Measurements from ENCODE around the gene GPR15LG. TPM values are rescaled to one million over a fixed set of nuclear protein-coding genes. Genes with fewer than 3 reads are reported as not detected.

Gene GPR15LG
- total RNA-seq, 1 donor from 2014 or later = not detected

DNA sequence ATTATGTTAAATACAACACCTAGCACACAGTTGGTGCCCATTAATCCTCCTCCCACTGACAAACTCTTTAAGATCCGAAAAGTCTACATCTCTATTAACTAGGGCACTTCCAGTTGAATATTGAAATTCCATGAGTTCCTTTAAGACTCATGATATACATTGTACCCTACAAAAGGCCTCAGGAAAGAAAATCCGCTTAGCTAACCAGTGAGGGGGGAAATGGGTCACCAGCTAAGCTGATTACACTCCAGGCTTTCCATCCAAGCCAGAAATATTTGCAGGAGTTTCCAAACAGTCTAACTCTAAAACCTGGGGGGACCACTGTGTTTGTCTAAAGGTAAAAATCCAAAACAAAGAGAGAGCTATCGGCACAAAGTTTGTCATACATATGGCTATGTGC, 53.0 kb downstream of the GPR15LG start:
- H3K4me1 ChIP-seq (ENCODE audit: control insufficient read depth in 3 of 3, insufficient read depth in 3 of 3, low read length in 3 of 3) = no peaks in the 10 kb centered on the region
- no peak overlapping the region for H3K27ac ChIP-seq (ENCODE audit: low read depth, low read length)
- H3K9me3 ChIP-seq (ENCODE audit: control insufficient read depth in 3 of 3, low read length in 3 of 3) = no peaks in the 10 kb centered on the region
- H3K4me3 ChIP-seq (ENCODE audit: low read length in 3 of 3) = no peak overlapping the region
- H3K36me3 ChIP-seq (ENCODE audit: control insufficient read depth in 3 of 3, insufficient read depth in 3 of 3, low read length in 3 of 3) = no peaks in the 10 kb centered on the region
- H3K9ac ChIP-seq (ENCODE audit: low read depth in 1 of 3, low read length in 3 of 3) = no peak overlapping the region
- peaks cover 0 to 8% (median 8%) of the 10 kb centered on the region in 3 donors for H3K27me3 ChIP-seq (ENCODE audit: control insufficient read depth in 3 of 3, insufficient read depth in 3 of 3, low read length in 3 of 3)

GRCh38 chr10:84227810-84228209, 54.2 kb downstream of the GPR15LG start:
- Histone ChIP-seq H3K4me1 (ENCODE audit: control insufficient read depth in 3 of 3, insufficient read depth in 3 of 3, low read length in 3 of 3) (no peaks in the 10 kb centered on the region), H3K27me3 (ENCODE audit: control insufficient read depth in 3 of 3, insufficient read depth in 3 of 3, low read length in 3 of 3) (peaks cover 0 to 16% (median 14%) of the 10 kb centered on the region in 3 donors), H3K36me3 (ENCODE audit: control insufficient read depth in 3 of 3, insufficient read depth in 3 of 3, low read length in 3 of 3) (no peaks in the 10 kb centered on the region), H3K9me3 (ENCODE audit: control insufficient read depth in 3 of 3, low read length in 3 of 3) (no peaks in the 10 kb centered on the region), H3K27ac (ENCODE audit: low read depth, low read length) (no peak overlapping the region), H3K4me3 (ENCODE audit: low read length in 3 of 3) (no peak overlapping the region), H3K9ac (ENCODE audit: low read depth in 1 of 3, low read length in 3 of 3) (no peak overlapping the region)

- Histone ChIP-seq H3K9ac (ENCODE audit: low read depth in 1 of 3, low read length in 3 of 3) (no peak overlapping the region), H3K4me1 (ENCODE audit: control insufficient read depth in 3 of 3, insufficient read depth in 3 of 3, low read length in 3 of 3) (no peaks in the 10 kb centered on the region), H3K27me3 (ENCODE audit: control insufficient read depth in 3 of 3, insufficient read depth in 3 of 3, low read length in 3 of 3) (peaks cover 0 to 8% (median 7%) of the 10 kb centered on the region in 3 donors), H3K9me3 (ENCODE audit: control insufficient read depth in 3 of 3, low read length in 3 of 3) (no peaks in the 10 kb centered on the region), H3K36me3 (ENCODE audit: control insufficient read depth in 3 of 3, insufficient read depth in 3 of 3, low read length in 3 of 3) (no peaks in the 10 kb centered on the region), H3K27ac (ENCODE audit: low read depth, low read length) (no peak overlapping the region), H3K4me3 (ENCODE audit: low read length in 3 of 3) (no peak overlapping the region)
Observed at GRCh38 chr10:84230359-84230758, 56.8 kb downstream of the GPR15LG start.

GRCh38 chr10:84232376-84232775, 58.8 kb downstream of the GPR15LG start:
- Histone ChIP-seq H3K27me3 (ENCODE audit: control insufficient read depth in 3 of 3, insufficient read depth in 3 of 3, low read length in 3 of 3) (peaks cover 0 to 14% (median 13%) of the 10 kb centered on the region in 3 donors), H3K4me3 (ENCODE audit: low read length in 3 of 3) (no peak overlapping the region), H3K4me1 (ENCODE audit: control insufficient read depth in 3 of 3, insufficient read depth in 3 of 3, low read length in 3 of 3) (no peaks in the 10 kb centered on the region), H3K9ac (ENCODE audit: low read depth in 1 of 3, low read length in 3 of 3) (no peak overlapping the region), H3K9me3 (ENCODE audit: control insufficient read depth in 3 of 3, low read length in 3 of 3) (no peaks in the 10 kb centered on the region), H3K36me3 (ENCODE audit: control insufficient read depth in 3 of 3, insufficient read depth in 3 of 3, low read length in 3 of 3) (no peaks in the 10 kb centered on the region), H3K27ac (ENCODE audit: low read depth, low read length) (no peak overlapping the region)

DNA sequence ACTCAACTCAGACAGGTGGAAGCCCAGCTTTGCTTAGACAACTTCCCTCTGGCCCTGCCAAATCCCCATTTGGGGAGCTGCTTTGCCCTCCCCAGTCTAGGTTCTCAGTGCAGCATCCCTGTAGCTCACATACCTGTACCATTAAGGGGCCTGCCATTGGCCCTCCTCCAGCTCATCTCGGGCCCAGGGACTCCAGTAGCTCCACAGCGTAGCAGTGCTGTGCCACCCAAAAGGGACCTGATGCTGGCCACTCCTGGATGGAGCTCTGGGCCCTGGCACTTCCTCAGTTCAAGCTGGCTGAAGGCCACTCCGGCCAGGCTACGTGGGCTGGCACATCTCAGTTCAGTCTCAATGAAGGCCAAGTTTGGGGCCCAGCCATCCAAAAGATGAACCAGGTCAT, 60.3 kb downstream of the GPR15LG start:
- H3K4me1 ChIP-seq (ENCODE audit: control insufficient read depth in 3 of 3, insufficient read depth in 3 of 3, low read length in 3 of 3) = no peaks in the 10 kb centered on the region
- peaks cover 0 to 19% (median 16%) of the 10 kb centered on the region in 3 donors for H3K27me3 ChIP-seq (ENCODE audit: control insufficient read depth in 3 of 3, insufficient read depth in 3 of 3, low read length in 3 of 3)
- H3K27ac ChIP-seq (ENCODE audit: low read depth, low read length) = no peak overlapping the region

GRCh38 chr10:84234479-84234878, 60.9 kb downstream of the GPR15LG start:
- Histone ChIP-seq H3K9ac (ENCODE audit: low read depth in 1 of 3, low read length in 3 of 3) (no peak overlapping the region), H3K4me3 (ENCODE audit: low read length in 3 of 3) (no peak overlapping the region), H3K27ac (ENCODE audit: low read depth, low read length) (no peak overlapping the region), H3K36me3 (ENCODE audit: control insufficient read depth in 3 of 3, insufficient read depth in 3 of 3, low read length in 3 of 3) (no peaks in the 10 kb centered on the region), H3K27me3 (ENCODE audit: control insufficient read depth in 3 of 3, insufficient read depth in 3 of 3, low read length in 3 of 3) (peaks cover 0 to 19% (median 16%) of the 10 kb centered on the region in 3 donors), H3K4me1 (ENCODE audit: control insufficient read depth in 3 of 3, insufficient read depth in 3 of 3, low read length in 3 of 3) (no peaks in the 10 kb centered on the region), H3K9me3 (ENCODE audit: control insufficient read depth in 3 of 3, low read length in 3 of 3) (no peaks in the 10 kb centered on the region)

More for the DNA sequence above, 60.3 kb downstream of the GPR15LG start:
- H3K36me3 ChIP-seq (ENCODE audit: control insufficient read depth in 3 of 3, insufficient read depth in 3 of 3, low read length in 3 of 3) = no peaks in the 10 kb centered on the region
- H3K9ac ChIP-seq (ENCODE audit: low read depth in 1 of 3, low read length in 3 of 3) = no peak overlapping the region
- no peaks in the 10 kb centered on the region for H3K9me3 ChIP-seq (ENCODE audit: control insufficient read depth in 3 of 3, low read length in 3 of 3)
- H3K4me3 ChIP-seq (ENCODE audit: low read length in 3 of 3) = no peak overlapping the region

Other genes with a start within 250 kb of the GPR15LG start
- 122 TPM for gene GHITM, start 34.3 kb upstream of the GPR15LG start, total RNA-seq
- under 0.01 TPM for gene CDHR1, start 20.7 kb downstream of the GPR15LG start, total RNA-seq
- gene LRIT2, start 51.7 kb downstream of the GPR15LG start, total RNA-seq = not detected
- not detected for gene LRIT1, start 67.7 kb downstream of the GPR15LG start, total RNA-seq
- gene RGR, start 71.3 kb downstream of the GPR15LG start, total RNA-seq = 13.6 TPM
- 43.3 TPM for gene CCSER2, start 154.8 kb downstream of the GPR15LG start, total RNA-seq

All from skeletal muscle tissue (tissue), 4 donors.